HG02642 (cell line): ENCODE data around the gene SARDH.

Experiments used
- ATAC-seq: cut with Tn5 transposase; IDR thresholded peaks from one replicate; pipeline ENCODE4 v1.9.1; 2021; ENCODE audit warnings: mild to moderate bottlenecking; ENCODE audit not compliant: unreplicated experiment, poor library complexity

The SARDH gene

GRCh38 chr9:133614678-133615077 lies 123.5 kb downstream of the SARDH start:
- no peak for ATAC-seq

GRCh38 chr9:133614056-133614455 lies 124.1 kb downstream of the SARDH start:
- ATAC-seq = no peak
